Keratinocyte (primary cell): ENCODE results near the gene ENKD1.

Experiments
- CTCF ChIP-seq, 3 experiments: IDR thresholded peaks in 1 of 3; conservative IDR thresholded peaks in 1 of 3; optimal IDR thresholded peaks in 1 of 3; 2 replicates in 2 of 3; 3 replicates in 1 of 3; pipeline versions ENCODE3 to v1.5.1; 2011; ENCODE audit warnings: low read length in 3 of 3, mild to moderate bottlenecking in 3 of 3, moderate library complexity in 2 of 3, control low read depth in 1 of 3, inconsistent platforms in 1 of 3; ENCODE audit not compliant: insufficient read depth in 2 of 3; ENCODE audit errors: extremely low read depth in 1 of 3
- EZH2 ChIP-seq: IDR thresholded peaks from one replicate; pipeline ENCODE4 v1.6.1; 2012; ENCODE audit warnings: inconsistent platforms, mild to moderate bottlenecking, low read length, moderate library complexity

GRCh38 chr16:67649494-67649931 lies 17.0 kb downstream of the ENKD1 start:
- TF ChIP-seq CTCF (optimal IDR thresholded peaks at IDR 0.05 in 1 of 3, IDR thresholded peaks at IDR 0.05 in 1 of 3, conservative IDR thresholded peaks at IDR 0.05 in 1 of 3; ENCODE audit: extremely low read depth in 1 of 3, insufficient read depth in 2 of 3, low read length in 3 of 3) = no peak
- TF ChIP-seq EZH2 = no peak
